Activated gamma-delta T cell (primary cell): ENCODE results near the gene ATP6V0D1.
A peak's percentile ranks its signal among the peaks of the same experiment; 100 is the strongest.

Experiments used
- DNase-seq: peaks from one replicate; lab custom pipeline; 2025; lab: John Stamatoyannopoulos, UW

ATP6V0D1 gene

DNA sequence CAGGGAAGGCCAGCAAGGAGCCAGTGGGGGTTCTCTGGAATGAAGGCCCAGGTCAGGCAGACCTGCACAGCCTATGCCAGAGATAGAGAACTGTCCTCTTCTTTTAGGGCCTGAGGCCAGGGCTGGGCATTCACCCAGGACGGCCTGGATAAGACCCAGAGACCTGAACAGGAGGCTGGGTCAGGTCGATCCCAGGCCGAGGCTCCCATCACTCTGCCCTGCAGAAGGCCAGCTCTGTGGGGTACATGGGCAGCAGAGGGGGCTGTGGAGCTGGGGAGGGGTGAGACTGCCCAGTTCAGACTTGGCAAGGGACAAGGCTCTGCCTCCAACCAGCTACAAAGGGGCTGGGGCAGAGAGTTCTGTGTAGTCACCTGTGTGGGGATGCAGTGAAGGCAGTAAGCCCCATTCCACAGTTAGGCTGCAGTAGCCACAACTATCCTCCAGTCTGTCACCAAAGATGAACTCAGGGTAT lies 35.5 kb downstream of the ATP6V0D1 start:
- no peak for DNase-seq

GRCh38 chr16:67445126-67445426 lies 35.9 kb downstream of the ATP6V0D1 start:
- DNase-seq, result no peak

GRCh38 chr16:67444259-67445125 lies 36.5 kb downstream of the ATP6V0D1 start:
- no peak for DNase-seq

DNA sequence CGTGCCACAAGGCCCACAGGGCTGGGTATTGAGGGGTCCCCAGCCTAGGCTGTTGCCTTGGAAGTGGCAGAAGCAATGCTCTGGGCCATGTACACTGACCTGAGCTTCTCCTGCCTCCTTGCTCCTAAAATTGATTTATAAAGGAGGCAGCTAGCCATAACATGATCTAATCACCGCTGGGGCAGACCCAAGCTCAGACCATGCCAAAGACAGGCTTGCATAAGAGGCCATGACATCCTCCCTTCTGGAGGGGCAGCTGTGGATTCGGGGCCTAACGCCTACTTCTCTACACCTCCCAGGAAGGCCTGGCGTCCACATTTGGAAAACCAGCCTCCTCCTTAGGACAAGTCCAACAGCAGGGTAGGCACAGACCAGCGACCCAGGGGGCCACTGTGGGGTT lies 37.7 kb downstream of the ATP6V0D1 start:
- no peak for DNase-seq

DNA sequence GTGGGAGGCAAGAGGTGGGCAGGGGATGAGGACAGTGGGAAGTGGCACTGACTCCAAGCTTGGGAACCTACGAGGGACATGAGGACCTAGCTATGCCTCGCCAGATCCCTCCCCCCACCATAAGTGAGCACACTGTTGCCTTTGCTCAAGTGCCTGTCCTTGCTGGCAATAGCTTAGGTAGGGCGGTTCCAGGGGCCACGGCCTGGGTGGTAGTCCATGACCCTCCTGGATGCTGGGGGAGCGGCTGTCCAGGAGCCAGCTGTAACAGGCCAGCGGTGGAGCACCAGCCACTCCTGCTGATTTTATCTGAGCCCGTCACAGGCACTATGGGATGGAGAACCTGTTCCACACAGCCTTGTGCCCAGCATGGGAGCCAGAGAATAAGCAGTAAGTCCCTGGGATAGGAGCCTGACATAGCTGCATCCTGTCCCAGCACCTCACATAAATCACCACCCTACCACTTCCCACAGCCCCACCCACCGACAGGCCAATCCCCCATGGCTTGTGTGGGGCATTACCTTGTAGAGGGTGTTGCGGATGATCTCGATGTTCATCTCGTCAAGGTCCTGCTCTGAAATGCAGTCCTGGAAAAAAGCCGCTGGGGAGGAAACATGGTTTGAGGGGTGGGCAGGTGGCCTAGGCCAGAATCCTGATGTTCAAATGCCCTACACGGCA lies 38.2 kb downstream of the ATP6V0D1 start:
- no peak for DNase-seq

- no peak for DNase-seq
These were observed 39.0 kb downstream of the ATP6V0D1 start for GRCh38 chr16:67441907-67442306.

- no peak for DNase-seq
These were observed 39.6 kb downstream of the ATP6V0D1 start for GRCh38 chr16:67441271-67441753.

DNA sequence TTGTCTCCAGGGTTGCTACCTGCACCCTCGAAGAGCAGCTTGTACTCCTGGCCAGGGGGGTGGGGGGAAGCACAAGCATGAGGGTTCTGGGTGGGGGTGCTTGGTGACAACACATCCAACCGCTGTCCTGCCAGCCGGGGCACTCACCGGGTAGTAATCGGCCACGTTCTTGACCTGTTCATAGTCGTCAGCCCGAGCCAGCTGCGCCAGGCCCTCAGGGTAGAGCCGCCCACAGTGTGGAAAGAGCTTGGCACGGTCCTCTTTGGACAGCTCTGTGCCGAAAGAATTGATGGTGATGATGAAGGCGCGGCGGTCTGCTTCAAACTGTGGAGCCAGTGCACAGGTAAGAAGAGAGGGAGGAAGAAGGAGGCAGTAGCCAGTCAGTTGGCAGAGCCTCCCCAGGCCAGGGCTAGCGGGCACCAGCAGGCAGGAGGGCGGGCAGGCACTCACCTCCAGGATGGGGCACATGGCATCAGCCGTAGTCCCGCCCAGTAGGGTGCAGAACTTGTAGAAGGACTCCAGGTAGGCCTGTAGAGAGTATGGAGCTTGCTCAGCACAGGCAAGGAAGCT lies 42.0 kb downstream of the ATP6V0D1 start:
- no peak for DNase-seq

DNA sequence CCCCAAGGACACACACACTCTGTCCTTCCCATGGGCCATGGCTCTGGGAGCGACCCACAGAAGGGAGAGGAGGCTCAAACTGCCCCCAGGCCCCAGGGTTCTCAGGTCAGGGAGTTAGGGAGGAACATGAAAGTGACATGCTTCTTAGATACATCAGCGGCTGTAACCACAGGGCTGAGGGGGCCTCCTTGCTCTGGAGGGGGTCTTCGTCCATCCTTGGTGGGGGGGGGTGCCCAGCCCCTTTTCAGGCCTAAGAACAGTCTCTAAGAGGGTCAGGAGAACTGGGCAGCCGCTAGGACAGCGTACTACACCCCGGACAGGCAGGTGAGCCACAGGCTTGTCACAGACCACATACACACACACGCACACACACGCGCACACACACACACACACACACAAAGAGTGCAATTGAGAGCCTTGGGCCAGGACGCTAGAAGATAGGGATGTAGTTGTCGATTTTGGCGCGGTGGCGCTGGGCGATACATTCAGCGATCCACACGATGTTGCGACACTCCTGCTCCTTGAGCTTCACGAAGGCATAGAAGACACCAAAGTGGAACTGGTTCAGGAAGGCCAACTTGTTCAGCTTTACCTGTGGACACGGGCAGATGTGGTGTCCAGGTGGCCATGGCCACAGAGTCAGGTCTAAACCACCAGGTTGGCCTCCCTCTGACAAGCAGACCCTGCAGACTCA lies 42.7 kb downstream of the ATP6V0D1 start:
- no peak for DNase-seq

DNA sequence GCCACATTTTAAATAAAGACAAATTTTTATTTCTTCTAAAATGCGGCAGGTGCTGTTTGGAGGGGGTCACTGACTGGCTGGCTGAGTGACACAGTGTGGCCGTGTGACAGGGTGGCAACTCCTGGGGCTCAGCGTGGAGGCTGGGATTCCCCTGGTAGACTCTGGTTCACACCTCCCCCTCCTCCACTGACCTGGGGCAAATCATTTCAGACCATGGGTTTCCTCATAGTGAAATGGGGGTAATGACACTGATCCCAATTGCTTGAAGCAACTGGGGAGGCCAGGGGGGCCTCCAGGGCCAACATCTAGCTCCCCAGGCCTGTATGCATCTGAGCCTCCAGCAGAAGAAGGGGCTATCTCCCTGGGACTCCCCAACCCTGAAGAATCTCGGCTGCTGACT lies 43.4 kb downstream of the ATP6V0D1 start:
- no peak for DNase-seq

DNA sequence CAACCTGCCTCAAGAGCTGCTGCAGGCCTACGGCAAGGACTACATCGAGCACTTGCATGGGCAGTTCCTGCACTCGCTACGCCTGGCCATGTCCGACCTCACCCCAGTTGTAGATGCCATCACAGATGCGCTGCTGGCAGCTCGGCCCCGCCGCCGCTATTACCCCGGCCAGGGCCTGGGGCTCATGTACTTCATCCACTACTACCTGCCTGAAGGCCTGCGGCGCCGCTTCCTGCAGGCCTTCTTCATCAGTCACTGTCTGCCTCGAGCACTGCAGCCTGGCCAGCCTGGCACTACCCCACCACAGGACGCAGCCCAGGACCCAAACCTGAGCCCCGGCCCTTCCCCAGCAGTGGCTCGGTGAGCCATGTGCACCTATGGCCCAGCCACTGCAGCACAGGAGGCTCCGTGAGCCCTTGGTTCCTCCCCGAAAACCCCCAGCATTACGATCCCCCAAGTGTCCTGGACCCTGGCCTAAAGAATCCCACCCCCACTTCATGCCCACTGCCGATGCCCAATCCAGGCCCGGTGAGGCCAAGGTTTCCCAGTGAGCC lies 44.2 kb downstream of the ATP6V0D1 start:
- DNase-seq, result no peak

DNA sequence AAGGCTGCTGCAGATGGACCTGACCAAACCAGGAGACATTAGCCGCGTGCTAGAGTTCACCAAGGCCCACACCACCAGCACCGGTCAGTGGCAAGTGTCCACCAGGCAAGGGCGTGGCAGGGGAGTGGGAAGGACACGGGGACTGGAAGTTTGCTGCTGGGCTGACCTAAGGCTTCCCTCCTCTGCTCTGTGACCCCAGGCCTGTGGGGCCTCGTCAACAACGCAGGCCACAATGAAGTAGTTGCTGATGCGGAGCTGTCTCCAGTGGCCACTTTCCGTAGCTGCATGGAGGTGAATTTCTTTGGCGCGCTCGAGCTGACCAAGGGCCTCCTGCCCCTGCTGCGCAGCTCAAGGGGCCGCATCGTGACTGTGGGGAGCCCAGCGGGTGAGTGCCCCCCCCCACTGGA lies 45.2 kb downstream of the ATP6V0D1 start:
- DNase-seq, result no peak

DNA sequence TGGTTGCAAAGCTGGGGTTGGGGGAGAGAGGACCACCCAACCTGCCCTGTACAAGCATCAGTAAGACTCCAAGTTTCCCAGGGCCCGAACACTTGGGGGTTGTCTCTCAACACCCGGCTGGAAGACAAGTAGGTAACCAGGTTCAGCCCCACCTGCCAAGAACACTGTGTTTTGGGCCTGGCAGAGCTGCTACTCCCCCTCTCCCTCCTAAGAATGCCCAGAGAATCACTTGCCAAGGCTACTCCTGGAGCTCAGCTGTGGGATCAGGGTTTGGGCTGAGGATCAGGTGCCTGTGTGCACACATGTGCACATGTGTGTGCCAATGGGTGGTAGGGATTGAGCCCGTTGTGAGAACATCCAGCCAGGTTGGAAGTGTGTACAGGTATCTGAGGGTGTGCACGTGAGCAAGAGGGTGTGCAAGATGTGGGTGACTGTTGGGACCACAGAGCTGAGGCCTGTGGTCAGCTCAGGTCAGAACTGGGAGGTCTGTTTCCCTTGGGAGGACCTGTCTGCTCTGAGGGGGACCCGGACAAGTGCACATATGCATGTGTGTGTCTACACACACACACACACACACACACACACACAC lies 47.7 kb downstream of the ATP6V0D1 start:
- DNase-seq, result no peak

GRCh38 chr16:67432506-67432890 lies 48.5 kb downstream of the ATP6V0D1 start:
- no peak for DNase-seq

DNA sequence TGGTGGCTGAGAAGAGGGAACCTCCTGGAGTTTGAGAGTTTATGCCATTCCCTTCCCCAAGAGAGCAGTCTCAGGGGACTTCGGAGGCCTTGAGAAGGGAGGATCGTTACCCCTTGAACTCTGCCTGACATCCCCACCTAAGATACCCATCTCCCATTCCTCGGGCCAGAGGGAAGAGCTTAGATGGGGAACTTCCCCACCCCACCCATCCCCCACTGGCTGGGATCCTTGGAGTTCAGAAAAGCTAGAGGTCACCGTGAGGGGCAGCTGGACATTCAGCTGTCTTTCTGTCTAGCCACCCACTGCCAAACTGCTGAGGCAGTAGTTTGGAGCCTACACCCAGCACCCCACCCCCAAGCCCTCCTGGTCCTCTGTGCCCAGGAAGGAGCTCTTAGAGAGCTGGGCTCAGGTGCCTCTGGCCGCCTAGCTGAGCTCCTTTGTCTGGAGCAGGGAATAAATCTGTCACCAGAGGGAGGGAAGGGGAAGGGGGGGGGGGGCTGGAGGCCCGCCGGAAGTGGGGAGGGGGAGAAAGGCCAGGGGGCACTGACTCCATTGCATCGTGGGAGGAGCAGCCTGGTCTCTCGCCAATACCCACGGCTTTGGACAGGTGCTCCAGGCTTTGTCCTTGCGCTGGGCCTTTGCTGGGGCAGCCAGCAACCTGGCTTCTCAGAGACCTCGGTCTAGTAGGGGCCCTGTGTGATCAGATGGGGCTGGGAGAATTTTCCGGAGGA lies 49.0 kb downstream of the ATP6V0D1 start:
- DNase-seq, result no peak

DNA sequence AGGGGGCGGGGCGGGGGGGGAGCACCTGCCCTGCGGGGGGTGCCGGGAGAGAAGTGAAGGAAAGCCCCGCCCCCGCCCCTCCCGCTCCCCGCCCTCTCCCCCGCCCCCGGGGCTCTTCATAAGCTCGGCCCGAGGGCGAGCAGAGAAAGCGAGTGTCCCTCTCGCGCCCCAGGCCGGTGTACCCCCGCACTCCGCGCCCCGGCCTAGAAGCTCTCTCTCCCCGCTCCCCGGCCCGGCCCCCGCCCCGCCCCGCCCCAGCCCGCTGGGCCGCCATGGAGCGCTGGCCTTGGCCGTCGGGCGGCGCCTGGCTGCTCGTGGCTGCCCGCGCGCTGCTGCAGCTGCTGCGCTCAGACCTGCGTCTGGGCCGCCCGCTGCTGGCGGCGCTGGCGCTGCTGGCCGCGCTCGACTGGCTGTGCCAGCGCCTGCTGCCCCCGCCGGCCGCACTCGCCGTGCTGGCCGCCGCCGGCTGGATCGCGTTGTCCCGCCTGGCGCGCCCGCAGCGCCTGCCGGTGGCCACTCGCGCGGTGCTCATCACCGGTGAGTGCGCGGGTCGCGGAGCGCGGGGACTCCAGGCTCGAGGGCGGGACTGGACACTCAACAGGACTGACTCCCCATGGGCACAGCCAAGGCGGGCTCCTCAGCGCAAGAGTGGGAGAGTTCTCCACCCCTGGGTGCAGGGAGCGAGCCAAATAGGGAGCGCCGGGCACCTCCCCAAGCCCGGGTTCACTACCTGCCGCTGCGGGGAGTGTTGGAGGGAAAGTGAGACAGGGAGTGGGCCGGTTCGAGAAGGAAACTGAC lies 49.8 kb downstream of the ATP6V0D1 start, which contains the start of gene HSD11B2:
Gene HSD11B2, plus strand, starts transcription at position 145 of the 798 bp plus-strand sequence. Its CDS starts 128 bp downstream, at position 273.
- DNase-seq, result peak; percentile 24

GRCh38 chr16:67430504-67430976 lies 50.4 kb downstream of the ATP6V0D1 start:
- no peak for DNase-seq

DNA sequence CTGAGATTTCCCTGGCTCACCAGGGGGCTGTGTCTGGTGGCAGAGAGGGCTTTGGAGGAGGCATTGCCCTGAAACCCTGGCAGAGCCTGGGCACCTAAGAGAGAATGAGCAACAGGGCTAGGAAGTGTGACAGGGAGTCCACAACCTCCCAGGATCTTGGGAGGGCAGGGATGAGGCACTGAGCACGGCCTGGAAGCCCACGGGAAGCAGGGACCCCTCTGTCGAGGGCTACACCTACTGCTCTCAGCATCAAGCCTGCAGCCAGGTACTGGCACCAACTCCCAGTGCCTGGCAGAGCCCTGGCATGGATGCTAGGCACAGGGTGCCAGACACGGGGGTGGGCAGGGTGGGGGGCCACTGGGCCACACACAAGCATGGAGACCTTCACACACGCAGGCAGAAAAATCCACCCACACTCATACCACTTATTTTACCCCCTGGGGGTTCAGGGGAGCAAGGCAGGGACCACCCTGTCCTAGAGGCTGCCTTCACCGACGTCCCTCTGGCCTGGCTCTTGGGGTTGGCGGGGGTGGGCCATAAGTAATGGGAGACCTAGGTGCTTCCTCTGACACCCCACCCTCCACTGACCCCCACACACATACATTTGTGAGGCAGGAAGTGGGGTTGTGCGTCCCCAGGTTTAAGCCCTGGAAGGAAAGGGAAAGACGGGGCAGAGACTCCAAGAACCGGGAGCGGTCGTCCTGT lies 51.0 kb downstream of the ATP6V0D1 start:
- no peak for DNase-seq
